IgD-negative memory B cell (primary cell): Measurements from ENCODE around the gene ACTR10. TPM values are rescaled to one million over a fixed set of nuclear protein-coding genes. Genes with fewer than 3 reads are reported as not detected.

Experiments
- H3K27ac Mint-ChIP-seq, 3 donors: one replicate each; pipeline ENCODE4 v1.8.0; 2020 to 2022; ENCODE audit warnings: mild to moderate bottlenecking in 3 of 3, mixed read lengths in 3 of 3, moderate library complexity in 1 of 3
- H3K27me3 Mint-ChIP-seq: one replicate; pipeline ENCODE4 v1.8.0; 2021; ENCODE audit warnings: mixed read lengths
- H3K36me3 Mint-ChIP-seq: one replicate; pipeline ENCODE4 v1.8.0; 2020; ENCODE audit warnings: mild to moderate bottlenecking, mixed read lengths
- H3K4me1 Mint-ChIP-seq, 3 donors: one replicate each; pipeline ENCODE4 v1.8.0; 2020 to 2022; ENCODE audit warnings: mixed read lengths in 3 of 3, mild to moderate bottlenecking in 1 of 3
- H3K4me3 Mint-ChIP-seq, 4 donors: one replicate each; pipeline ENCODE4 v1.8.0; 2020 to 2022; ENCODE audit warnings: mild to moderate bottlenecking in 4 of 4, mixed read lengths in 4 of 4, moderate library complexity in 3 of 4
- H3K9me3 Mint-ChIP-seq, 3 donors: one replicate each; pipeline ENCODE4 v1.8.0; 2020 to 2021; ENCODE audit warnings: mixed read lengths in 3 of 3, mild to moderate bottlenecking in 1 of 3
- polyA plus RNA-seq: library from polyadenylated mRNA; unstranded; fragments of 300-500 nt; fragmentation: Illumina TruSeq; gene quantifications from one replicate; pipeline ENCODE4 v1.2.3, GENCODE V29; 2021

Gene ACTR10
- polyA plus RNA-seq, 1 donor from 2014 or later = 49.9 TPM

DNA sequence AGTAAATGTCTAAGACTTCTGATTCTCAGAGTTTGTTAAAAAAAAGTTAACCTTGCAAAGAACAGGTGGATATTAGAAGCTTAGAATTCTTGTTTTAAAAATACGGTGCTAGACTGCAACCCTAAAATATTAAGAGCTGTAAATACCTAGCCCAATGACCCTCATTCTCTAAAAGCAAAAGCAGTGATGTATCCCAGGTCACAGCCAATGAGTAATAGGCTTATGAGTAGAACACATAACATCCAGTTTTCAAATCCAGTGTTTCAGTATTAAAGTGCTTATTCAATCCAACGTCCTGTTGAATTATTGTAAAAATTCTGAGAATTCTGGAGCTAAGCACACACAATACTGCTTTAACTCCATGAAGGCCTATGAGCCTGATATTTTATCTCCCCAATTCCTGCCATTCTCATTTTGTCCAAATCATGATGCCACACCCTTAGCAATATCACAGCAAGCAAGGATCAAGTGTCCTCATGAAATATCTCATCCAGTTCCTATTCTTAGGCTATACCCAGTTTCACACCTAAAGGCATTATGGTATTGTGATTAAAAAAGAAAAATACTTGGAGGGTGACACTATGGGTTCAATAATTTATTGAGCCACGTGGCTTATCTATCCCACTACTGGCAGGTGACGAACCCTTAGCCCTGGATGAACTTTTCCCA lies 83.1 kb downstream of the ACTR10 start:
- Mint-ChIP-seq H3K36me3 (peaks cover 5% of the 10 kb centered on the region), H3K4me3 (no peak overlapping the region), H3K27ac (peak overlapping the region in 2 of 3 donors; percentile 46 to 94), H3K27me3 (no peaks in the 10 kb centered on the region), H3K9me3 (no peaks in the 10 kb centered on the region), H3K4me1 (peaks cover 20 to 33% (median 32%) of the 10 kb centered on the region in 3 donors)

DNA sequence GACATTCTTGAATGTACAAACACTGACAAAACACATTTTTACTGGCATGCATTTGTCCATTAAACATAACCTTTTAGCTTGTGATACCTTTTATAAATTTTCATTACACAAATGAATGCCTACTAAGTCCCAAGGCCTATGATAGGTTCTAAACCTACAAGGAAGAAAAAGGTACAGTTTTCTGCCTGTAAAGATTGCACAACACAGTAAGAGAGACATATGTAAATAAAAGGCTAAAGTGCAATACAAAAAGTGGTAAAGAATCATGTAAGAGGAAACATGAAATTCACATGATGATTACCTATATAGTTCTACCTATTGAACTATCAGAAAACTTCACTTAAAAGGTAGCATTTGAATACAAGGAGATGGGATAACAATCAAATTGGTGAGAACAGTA lies 83.8 kb downstream of the ACTR10 start:
- H3K4me1 Mint-ChIP-seq = peaks cover 22 to 36% (median 35%) of the 10 kb centered on the region in 3 donors

DNA sequence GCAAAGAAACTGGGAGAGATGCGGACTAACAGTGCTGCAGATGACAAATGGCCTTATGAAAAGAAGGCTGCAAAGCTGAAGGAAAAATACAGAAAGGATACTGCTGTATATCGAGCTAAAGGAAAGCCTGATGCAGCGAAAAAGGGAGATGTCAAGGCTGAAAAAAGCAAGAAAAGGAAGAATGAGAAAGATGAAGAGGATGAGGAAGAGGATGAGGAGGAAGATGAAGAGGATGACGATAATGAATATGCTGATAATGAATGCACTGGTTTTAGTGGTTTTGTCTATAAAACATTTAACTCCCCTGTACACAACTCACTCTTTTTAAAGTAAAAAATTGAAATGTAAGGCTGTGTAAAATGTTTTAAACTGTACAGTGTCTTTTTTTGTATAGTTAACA lies 85.2 kb downstream of the ACTR10 start:
- peaks cover 26 to 42% (median 40%) of the 10 kb centered on the region in 3 donors for H3K4me1 Mint-ChIP-seq
- H3K9me3 Mint-ChIP-seq = no peaks in the 10 kb centered on the region
- no peak overlapping the region for H3K4me3 Mint-ChIP-seq
- no peaks in the 10 kb centered on the region for H3K27me3 Mint-ChIP-seq
- H3K27ac Mint-ChIP-seq = peak overlapping the region in 2 of 3 donors; percentile 1 to 49
- H3K36me3 Mint-ChIP-seq = peaks cover 7% of the 10 kb centered on the region

More for the DNA sequence above, 83.8 kb downstream of the ACTR10 start:
- H3K27ac Mint-ChIP-seq = peak overlapping the region in 2 of 3 donors; percentile 6 to 46
- H3K9me3 Mint-ChIP-seq = no peaks in the 10 kb centered on the region
- H3K4me3 Mint-ChIP-seq = no peak overlapping the region
- no peaks in the 10 kb centered on the region for H3K27me3 Mint-ChIP-seq
- H3K36me3 Mint-ChIP-seq = peaks cover 5% of the 10 kb centered on the region

Other genes with a start within 250 kb of the ACTR10 start
- 0.50 TPM for gene ARMH4, start 47.9 kb upstream of the ACTR10 start, polyA plus RNA-seq
- 120 TPM for gene PSMA3, start 44.7 kb downstream of the ACTR10 start, polyA plus RNA-seq
- gene ARID4A, start 98.4 kb downstream of the ACTR10 start, polyA plus RNA-seq = 37.1 TPM
- not detected for gene TOMM20L, start 195.8 kb downstream of the ACTR10 start, polyA plus RNA-seq
- 76.1 TPM for gene TIMM9, start 227.4 kb downstream of the ACTR10 start, polyA plus RNA-seq
- gene KIAA0586, start 227.6 kb downstream of the ACTR10 start, polyA plus RNA-seq = 17.5 TPM